ENCODE measurements around the gene UBE2D1. TPM values are rescaled to one million over a fixed set of nuclear protein-coding genes. Genes with fewer than 3 reads are reported as not detected.

The UBE2D1 gene
- total RNA-seq, 6 experiments from 2014 or later: 8.1 to 11.3 (median 10.1) TPM

DNA sequence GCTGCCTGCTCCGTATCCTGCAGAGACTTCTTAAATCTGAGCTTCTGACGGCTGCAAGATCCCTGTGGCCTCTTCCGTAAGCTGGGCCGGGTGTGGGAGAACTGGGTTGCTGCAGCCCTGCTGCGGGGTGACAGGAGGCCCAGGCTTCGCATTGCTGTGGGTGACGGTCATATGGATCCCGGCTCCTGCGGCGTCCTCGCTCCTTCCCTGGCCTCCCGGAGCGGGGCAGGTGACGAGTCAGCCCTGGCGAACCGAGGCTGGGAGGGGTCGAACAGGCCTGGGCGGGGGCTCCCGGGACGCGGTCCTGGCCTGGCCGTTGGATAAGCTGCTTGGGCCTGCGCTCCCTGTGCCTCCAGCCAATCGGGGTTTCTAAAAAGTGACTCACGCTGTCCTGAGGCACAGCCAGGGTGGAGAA, 7.8 kb upstream of the UBE2D1 start:
- peak; percentile 39 for DNase-seq
- Mint-ChIP-seq H3K4me3 (peak overlapping the region; percentile 33), H3K9me3 (no peaks in the 10 kb centered on the region), H3K36me3 (ENCODE audit: low read depth) (no peaks in the 10 kb centered on the region), H3K27me3 (ENCODE audit: insufficient read depth) (peaks cover 10% of the 10 kb centered on the region), H3K27ac (no peak overlapping the region), H3K4me1 (ENCODE audit: low read depth) (peaks cover 20% of the 10 kb centered on the region)
- TF ChIP-seq, protein P1, sequence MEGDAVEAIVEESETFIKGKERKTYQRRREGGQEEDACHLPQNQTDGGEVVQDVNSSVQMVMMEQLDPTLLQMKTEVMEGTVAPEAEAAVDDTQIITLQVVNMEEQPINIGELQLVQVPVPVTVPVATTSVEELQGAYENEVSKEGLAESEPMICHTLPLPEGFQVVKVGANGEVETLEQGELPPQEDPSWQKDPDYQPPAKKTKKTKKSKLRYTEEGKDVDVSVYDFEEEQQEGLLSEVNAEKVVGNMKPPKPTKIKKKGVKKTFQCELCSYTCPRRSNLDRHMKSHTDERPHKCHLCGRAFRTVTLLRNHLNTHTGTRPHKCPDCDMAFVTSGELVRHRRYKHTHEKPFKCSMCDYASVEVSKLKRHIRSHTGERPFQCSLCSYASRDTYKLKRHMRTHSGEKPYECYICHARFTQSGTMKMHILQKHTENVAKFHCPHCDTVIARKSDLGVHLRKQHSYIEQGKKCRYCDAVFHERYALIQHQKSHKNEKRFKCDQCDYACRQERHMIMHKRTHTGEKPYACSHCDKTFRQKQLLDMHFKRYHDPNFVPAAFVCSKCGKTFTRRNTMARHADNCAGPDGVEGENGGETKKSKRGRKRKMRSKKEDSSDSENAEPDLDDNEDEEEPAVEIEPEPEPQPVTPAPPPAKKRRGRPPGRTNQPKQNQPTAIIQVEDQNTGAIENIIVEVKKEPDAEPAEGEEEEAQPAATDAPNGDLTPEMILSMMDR (IDR thresholded peaks at IDR 0.05): no peak

DNA sequence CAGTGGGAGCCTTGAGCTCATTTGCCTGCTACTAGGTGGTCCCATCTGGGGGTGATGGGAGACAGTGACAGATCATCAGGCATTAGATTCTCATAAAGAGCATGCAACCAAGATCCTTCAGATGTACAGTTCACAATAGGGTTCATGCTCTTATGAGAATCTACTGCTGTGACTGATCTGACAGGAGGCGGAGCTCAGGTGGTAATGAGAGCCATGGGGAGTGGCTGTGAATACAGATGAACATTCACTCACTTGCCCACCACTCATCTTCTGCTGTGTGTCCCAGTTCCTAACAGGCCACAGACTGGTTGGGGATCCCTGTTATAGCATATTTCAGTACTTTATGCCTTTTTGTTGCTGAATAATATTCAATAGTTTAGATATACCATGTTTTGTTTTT, 6.6 kb upstream of the UBE2D1 start:
- no peak for DNase-seq
- H3K4me3 Mint-ChIP-seq: no peak overlapping the region
- H3K27ac Mint-ChIP-seq: no peak overlapping the region
- no peaks in the 10 kb centered on the region for H3K9me3 Mint-ChIP-seq
- TF ChIP-seq, protein P1 (IDR thresholded peaks at IDR 0.05): no peak
- H3K27me3 Mint-ChIP-seq (ENCODE audit: insufficient read depth): peaks cover 10% of the 10 kb centered on the region
- no peaks in the 10 kb centered on the region for H3K36me3 Mint-ChIP-seq (ENCODE audit: low read depth)
- peaks cover 13% of the 10 kb centered on the region for H3K4me1 Mint-ChIP-seq (ENCODE audit: low read depth)

DNA sequence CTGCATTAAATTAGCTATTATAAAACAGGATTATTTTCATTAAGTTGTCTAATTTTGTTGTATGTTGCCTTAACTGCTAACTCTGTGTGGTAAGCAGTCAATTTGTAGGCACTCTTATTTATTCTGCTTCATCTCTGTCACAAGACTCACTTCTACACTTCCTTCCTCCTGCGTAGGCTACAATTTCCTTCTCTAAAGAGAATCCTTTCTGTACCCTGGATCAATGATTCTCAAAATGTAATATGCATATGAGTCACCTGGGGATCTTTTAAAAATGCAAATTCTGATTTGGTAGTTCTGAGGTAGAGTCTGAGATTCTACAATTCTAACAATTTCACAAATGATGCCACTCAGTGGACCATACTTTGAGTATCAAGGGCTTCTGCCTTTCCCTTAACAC, 4.4 kb upstream of the UBE2D1 start:
- peaks cover 10% of the 10 kb centered on the region for H3K27me3 Mint-ChIP-seq (ENCODE audit: insufficient read depth)
- no peak overlapping the region for H3K4me3 Mint-ChIP-seq
- H3K36me3 Mint-ChIP-seq (ENCODE audit: low read depth): no peaks in the 10 kb centered on the region
- no peak for DNase-seq
- no peak overlapping the region for H3K27ac Mint-ChIP-seq
- H3K9me3 Mint-ChIP-seq: no peaks in the 10 kb centered on the region
- H3K4me1 Mint-ChIP-seq (ENCODE audit: low read depth): peaks cover 13% of the 10 kb centered on the region
- TF ChIP-seq, protein P1 (IDR thresholded peaks at IDR 0.05): no peak

GRCh38 chr10:58331646-58332045, 3.2 kb upstream of the UBE2D1 start:
- H3K4me3 Mint-ChIP-seq: no peak overlapping the region
- no peaks in the 10 kb centered on the region for H3K36me3 Mint-ChIP-seq (ENCODE audit: low read depth)
- H3K27me3 Mint-ChIP-seq (ENCODE audit: insufficient read depth): peaks cover 9% of the 10 kb centered on the region
- DNase-seq: no peak
- peaks cover 23% of the 10 kb centered on the region for H3K4me1 Mint-ChIP-seq (ENCODE audit: low read depth)
- no peak overlapping the region for H3K27ac Mint-ChIP-seq
- no peaks in the 10 kb centered on the region for H3K9me3 Mint-ChIP-seq
- TF ChIP-seq, protein P1 (IDR thresholded peaks at IDR 0.05): no peak

DNA sequence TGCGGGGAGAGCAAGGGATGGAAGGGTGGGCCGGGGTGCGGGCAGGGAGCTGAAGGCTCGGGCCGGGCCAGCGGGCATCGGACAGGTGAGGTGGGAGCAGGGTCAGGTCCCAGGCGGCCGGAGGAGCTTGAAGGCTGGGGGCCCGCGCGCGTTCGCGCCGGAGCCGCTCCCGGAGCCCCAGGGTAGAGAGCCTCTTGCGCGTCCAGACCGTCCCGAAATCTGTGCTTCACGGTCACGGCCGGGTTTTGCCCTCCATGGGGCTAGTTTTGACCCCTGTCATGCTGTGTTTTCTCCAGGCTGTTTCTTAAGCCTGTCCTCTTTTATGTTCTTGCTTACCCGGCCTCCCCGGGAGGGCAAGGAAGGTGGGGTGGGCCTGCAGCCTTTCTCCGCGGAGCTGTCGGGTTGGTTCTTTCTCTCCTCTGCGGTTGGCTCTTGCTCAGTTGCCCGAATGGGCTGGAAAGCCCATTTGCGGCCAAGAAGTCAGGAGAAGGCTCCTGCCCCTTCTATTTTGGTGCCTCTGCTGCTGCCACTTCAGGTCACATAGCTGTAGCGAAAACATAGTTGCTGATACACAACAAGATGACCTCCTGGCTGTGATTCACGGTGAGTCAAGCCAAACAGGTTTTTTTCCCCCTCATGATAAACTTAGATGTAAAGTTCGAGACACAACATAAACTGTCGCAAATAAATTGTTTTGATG, 650 bp downstream of the UBE2D1 start:
- DNase-seq: peak; percentile 45
- H3K27me3 Mint-ChIP-seq (ENCODE audit: insufficient read depth): peaks cover 6% of the 10 kb centered on the region
- H3K27ac Mint-ChIP-seq: peak overlapping the region; percentile 85
- H3K36me3 Mint-ChIP-seq (ENCODE audit: low read depth): no peaks in the 10 kb centered on the region
- H3K9me3 Mint-ChIP-seq: no peaks in the 10 kb centered on the region
- TF ChIP-seq, protein P1 (IDR thresholded peaks at IDR 0.05): no peak
- H3K4me3 Mint-ChIP-seq: peak overlapping the region; percentile 97
- H3K4me1 Mint-ChIP-seq (ENCODE audit: low read depth): peaks cover 14% of the 10 kb centered on the region
